ENCODE data around the gene MCU.
A peak's percentile ranks its signal among the peaks of the same experiment; 100 is the strongest.

Gene MCU

GRCh38 chr10:72830625-72831024, 138.7 kb downstream of the MCU start:
- TF ChIP-seq, protein P1, sequence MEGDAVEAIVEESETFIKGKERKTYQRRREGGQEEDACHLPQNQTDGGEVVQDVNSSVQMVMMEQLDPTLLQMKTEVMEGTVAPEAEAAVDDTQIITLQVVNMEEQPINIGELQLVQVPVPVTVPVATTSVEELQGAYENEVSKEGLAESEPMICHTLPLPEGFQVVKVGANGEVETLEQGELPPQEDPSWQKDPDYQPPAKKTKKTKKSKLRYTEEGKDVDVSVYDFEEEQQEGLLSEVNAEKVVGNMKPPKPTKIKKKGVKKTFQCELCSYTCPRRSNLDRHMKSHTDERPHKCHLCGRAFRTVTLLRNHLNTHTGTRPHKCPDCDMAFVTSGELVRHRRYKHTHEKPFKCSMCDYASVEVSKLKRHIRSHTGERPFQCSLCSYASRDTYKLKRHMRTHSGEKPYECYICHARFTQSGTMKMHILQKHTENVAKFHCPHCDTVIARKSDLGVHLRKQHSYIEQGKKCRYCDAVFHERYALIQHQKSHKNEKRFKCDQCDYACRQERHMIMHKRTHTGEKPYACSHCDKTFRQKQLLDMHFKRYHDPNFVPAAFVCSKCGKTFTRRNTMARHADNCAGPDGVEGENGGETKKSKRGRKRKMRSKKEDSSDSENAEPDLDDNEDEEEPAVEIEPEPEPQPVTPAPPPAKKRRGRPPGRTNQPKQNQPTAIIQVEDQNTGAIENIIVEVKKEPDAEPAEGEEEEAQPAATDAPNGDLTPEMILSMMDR (IDR thresholded peaks at IDR 0.05; ENCODE audit: low read depth, low read length, missing control alignments) = no peak
- DNase-seq (ENCODE audit: extremely low read depth, low read depth) = no peak

GRCh38 chr10:72831696-72832409, 139.9 kb downstream of the MCU start:
- no peak for DNase-seq (ENCODE audit: extremely low read depth, low read depth)
- TF ChIP-seq, protein P1 (IDR thresholded peaks at IDR 0.05; ENCODE audit: low read depth, low read length, missing control alignments) = no peak
- H3K4me3 ChIP-seq (replicated peaks; ENCODE audit: low read depth, low read length) = no peak overlapping the region

More at GRCh38 chr10:72830625-72831024, 138.7 kb downstream of the MCU start:
- H3K4me3 ChIP-seq (replicated peaks; ENCODE audit: low read depth, low read length) = no peak overlapping the region

- TF ChIP-seq, protein P1 (IDR thresholded peaks at IDR 0.05; ENCODE audit: low read depth, low read length, missing control alignments) = no peak
- no peak overlapping the region for H3K4me3 ChIP-seq (replicated peaks; ENCODE audit: low read depth, low read length)
- DNase-seq (ENCODE audit: extremely low read depth, low read depth) = no peak
These were observed 140.8 kb downstream of the MCU start for GRCh38 chr10:72832701-72833100.

GRCh38 chr10:72834183-72834825, 142.4 kb downstream of the MCU start:
- TF ChIP-seq, protein P1 (IDR thresholded peaks at IDR 0.05; ENCODE audit: low read depth, low read length, missing control alignments) = peak; percentile 55
- H3K4me3 ChIP-seq (replicated peaks; ENCODE audit: low read depth, low read length) = no peak overlapping the region
- peak; percentile 52 for DNase-seq (ENCODE audit: extremely low read depth, low read depth)

DNA sequence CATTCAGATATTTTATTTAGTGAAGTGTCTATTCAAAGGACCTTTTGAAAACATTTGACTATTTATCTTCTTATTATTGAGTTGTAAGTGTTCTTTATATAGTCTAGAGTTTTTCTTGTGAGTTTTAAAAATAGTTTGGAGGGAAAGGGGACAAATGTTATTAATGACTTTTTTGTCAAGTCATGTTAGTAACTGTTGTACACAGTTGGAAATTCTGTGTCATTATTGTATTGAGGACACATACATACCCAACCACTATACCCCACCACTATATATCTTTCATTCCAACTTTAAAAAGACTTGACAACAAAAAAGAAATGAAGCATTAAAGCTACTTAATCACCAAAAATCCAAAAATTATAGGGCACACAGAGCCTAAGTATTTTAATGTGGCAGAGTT, 148.4 kb downstream of the MCU start:
- no peak for DNase-seq (ENCODE audit: extremely low read depth, low read depth)
- TF ChIP-seq, protein P1 (IDR thresholded peaks at IDR 0.05; ENCODE audit: low read depth, low read length, missing control alignments) = no peak
- no peak overlapping the region for H3K4me3 ChIP-seq (replicated peaks; ENCODE audit: low read depth, low read length)

DNA sequence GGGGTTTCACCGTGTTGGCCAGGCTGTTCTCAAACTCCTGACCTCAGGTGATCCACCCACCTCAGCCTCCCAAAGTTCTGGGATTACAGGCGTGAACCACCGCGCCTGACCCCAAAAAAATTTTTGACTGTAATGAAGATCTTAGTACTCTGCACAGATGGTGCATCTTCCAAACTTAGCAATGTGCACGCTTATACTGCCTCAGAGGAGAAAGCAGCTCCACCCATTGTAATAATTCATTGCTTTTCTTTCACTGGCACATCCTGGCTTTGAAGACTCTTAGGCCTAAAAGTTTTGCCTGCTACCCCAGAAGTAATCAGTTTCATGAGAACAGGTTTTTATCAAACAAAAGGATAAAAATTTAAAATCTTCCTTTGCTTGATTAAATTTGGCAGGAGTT, 149.5 kb downstream of the MCU start:
- no peak overlapping the region for H3K4me3 ChIP-seq (replicated peaks; ENCODE audit: low read depth, low read length)
- DNase-seq (ENCODE audit: extremely low read depth, low read depth) = no peak
- TF ChIP-seq, protein P1 (IDR thresholded peaks at IDR 0.05; ENCODE audit: low read depth, low read length, missing control alignments) = no peak

All from HFF-Myc (cell line).